Neural cell (in vitro differentiated cells): ENCODE measurements around the gene TSC1.

Experiments used
- CTCF ChIP-seq: fragments of 450-650 bp; IDR thresholded peaks from 2 replicates; pipeline ENCODE4 v1.5.1; 2014; ENCODE audit warnings: antibody characterized with exemption, mild to moderate bottlenecking, moderate library complexity; ENCODE audit not compliant: poor library complexity, severe bottlenecking
- EP300 ChIP-seq: fragments of 450-650 bp; conservative IDR thresholded peaks from 2 replicates; pipeline ENCODE4 v1.6.1; 2014; ENCODE audit warnings: antibody characterized with exemption, mild to moderate bottlenecking, moderate library complexity; ENCODE audit not compliant: poor library complexity, severe bottlenecking
- EZH2 ChIP-seq: fragments of 200-600, 300-800 bp; shearing (Covaris generic), sonication (generic); IDR thresholded peaks from 2 replicates; pipeline ENCODE4 v1.6.1; 2014; ENCODE audit warnings: antibody characterized with exemption, low read length, borderline replicate concordance, mild to moderate bottlenecking; ENCODE audit not compliant: insufficient read depth, poor library complexity, severe bottlenecking
- MXI1 ChIP-seq: fragments of 450-650 bp; conservative IDR thresholded peaks from 2 replicates; pipeline ENCODE4 v1.6.1; 2014; ENCODE audit warnings: antibody characterized with exemption, mild to moderate bottlenecking; ENCODE audit not compliant: poor library complexity, severe bottlenecking
- RAD21 ChIP-seq: fragments of 450-650 bp; conservative IDR thresholded peaks from 2 replicates; pipeline ENCODE4 v1.6.1; 2014; ENCODE audit warnings: antibody characterized with exemption, mild to moderate bottlenecking, moderate library complexity
- REST ChIP-seq: IDR thresholded peaks from 2 replicates; pipeline ENCODE4 v1.6.1; 2012; ENCODE audit warnings: borderline replicate concordance
- SMC3 ChIP-seq: fragments of 450-650 bp; conservative IDR thresholded peaks from 2 replicates; pipeline ENCODE4 v1.6.1; 2014; ENCODE audit warnings: antibody characterized with exemption, mild to moderate bottlenecking, moderate library complexity; ENCODE audit not compliant: poor library complexity
- TAF1 ChIP-seq: IDR thresholded peaks from 2 replicates; pipeline ENCODE4 v1.6.1; 2012; ENCODE audit warnings: low read depth

GRCh38 chr9:132881826-132882225, 62.6 kb downstream of the TSC1 start:
- TF ChIP-seq CTCF (no peak), RAD21 (no peak), TAF1 (no peak), EZH2 (no peak), SMC3 (no peak), MXI1 (no peak), REST (no peak), EP300 (no peak)
